VCaP (cell line): ENCODE measurements around the gene ZNF133.
A peak's percentile ranks its signal among the peaks of the same experiment; 100 is the strongest.
"Not testable (repeated sequence)": the region's sequence is repeated elsewhere in the genome, so short reads cannot be mapped to it uniquely, and the experiment has no call there.

Experiments
- H3K27ac ChIP-seq: fragments of 450-650 bp; 2 replicates; pipeline ENCODE4 v1.5.1; 2017
- TF ChIP-seq, protein P1 (sequence below): fragments of 450-650 bp; conservative IDR thresholded peaks from 2 replicates; pipeline ENCODE4 v1.5.1; 2017; ENCODE audit warnings: mild to moderate bottlenecking, moderate library complexity

Gene ZNF133

DNA sequence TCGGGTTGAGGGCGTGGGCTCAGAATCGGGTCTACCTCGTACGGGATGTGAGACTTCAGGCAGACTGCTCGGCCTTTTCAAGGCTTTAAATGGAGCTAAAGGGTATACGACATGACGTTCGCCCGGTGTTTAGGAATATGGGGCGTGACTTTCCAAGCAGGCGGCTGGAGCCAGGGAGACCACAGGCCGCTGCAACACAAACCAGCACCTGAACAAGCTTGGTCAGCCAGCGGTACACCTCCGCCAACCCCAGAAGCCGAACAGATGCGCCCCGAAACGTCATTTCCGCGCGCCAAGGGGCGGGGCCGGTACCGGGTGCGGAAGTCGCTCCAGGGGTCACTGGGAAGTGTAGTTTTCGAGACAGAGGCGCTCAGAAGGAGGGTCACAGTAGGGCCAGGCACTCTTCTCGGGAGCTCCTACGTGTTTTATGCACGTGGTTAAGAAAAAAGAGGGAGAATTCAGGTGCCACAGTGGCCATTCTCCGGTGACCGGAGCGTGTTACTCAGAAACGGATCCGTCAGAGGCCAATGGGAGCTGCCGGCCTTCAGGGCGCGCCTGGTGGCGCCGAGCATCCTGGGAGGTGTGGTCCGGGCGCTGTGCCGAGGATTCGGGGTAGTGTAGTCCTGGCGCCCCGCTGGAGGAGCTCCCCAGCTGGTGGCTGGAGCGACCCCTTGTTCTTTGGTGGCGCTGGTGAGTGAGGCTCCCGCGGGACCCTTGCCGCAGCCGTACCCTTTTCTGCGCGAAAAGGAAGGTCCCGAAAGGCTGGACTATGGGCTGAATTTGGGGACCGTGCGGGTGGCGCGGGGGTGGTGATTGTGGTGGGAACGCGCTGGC is at the start of gene ZNF133:
ZNF133 (plus strand) TSS at position 613 of the 834 bp plus-strand sequence. CDS start 17,160 bp downstream, outside the sequence.
- peak within 1 kb of the TSS; percentile 86 for H3K27ac ChIP-seq
- TF ChIP-seq, protein P1, sequence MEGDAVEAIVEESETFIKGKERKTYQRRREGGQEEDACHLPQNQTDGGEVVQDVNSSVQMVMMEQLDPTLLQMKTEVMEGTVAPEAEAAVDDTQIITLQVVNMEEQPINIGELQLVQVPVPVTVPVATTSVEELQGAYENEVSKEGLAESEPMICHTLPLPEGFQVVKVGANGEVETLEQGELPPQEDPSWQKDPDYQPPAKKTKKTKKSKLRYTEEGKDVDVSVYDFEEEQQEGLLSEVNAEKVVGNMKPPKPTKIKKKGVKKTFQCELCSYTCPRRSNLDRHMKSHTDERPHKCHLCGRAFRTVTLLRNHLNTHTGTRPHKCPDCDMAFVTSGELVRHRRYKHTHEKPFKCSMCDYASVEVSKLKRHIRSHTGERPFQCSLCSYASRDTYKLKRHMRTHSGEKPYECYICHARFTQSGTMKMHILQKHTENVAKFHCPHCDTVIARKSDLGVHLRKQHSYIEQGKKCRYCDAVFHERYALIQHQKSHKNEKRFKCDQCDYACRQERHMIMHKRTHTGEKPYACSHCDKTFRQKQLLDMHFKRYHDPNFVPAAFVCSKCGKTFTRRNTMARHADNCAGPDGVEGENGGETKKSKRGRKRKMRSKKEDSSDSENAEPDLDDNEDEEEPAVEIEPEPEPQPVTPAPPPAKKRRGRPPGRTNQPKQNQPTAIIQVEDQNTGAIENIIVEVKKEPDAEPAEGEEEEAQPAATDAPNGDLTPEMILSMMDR = no peak

DNA sequence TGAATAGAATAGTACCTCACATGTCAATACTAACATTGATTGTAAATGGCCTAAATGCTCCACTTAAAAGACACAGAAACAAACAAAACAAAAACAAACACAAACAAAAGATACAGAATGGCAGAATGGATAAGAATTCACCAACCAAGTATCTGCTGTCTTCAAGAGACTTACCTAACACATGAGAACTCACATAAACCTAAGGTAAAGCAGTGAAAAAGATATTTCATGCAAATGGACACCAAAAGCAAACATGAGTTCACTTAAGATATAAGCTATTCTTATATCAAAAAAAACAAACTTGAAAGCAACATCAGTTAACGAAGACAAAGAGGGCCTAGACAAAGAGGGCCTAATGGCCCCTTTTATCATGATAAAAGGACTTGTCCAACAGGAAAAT is 47.3 kb upstream of the ZNF133 start:
- TF ChIP-seq, protein P1 = no peak
- no peak overlapping the region for H3K27ac ChIP-seq

GRCh38 chr20:18243802-18244201 is 44.5 kb upstream of the ZNF133 start:
- H3K27ac ChIP-seq = no peak overlapping the region
- TF ChIP-seq, protein P1 = no peak

DNA sequence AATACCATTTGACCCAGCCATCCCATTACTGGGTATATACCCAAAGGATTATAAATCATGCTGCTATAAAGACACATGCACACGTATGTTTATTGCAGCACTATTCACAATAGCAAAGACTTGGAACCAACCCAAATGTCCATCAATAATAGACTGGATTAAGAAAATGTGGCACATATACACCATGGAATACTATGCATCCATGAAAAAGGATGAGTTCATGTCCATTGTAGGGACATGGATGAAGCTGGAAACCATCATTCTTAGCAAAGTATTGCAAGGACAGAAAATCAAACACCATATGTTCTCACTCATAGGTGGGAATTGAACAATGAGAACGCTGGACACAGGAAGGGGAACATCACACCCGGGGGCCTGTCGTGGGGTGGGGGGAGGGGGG is 39.8 kb upstream of the ZNF133 start:
- not testable (repeated sequence) for H3K27ac ChIP-seq

DNA sequence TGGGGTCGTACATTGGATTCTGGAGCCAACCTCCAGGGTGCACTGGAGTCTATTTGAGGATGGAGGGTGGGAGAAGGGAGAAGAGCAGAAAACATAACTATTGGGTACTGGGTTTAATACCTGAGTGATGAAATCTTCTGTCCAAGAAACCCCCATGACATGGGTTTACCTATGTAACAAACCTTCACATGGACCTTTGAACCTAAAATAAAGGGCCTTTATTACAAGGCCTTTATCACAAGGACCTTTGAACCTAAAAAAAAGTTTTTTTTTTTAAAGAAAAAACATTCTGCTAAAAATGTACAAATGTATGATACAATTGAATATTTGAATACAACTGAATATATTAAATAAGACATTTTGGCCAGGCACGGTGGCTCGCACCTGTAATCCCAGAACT is 38.1 kb upstream of the ZNF133 start:
- H3K27ac ChIP-seq = no peak overlapping the region
- TF ChIP-seq, protein P1 = no peak

- no peak overlapping the region for H3K27ac ChIP-seq
- TF ChIP-seq, protein P1 = no peak
These were observed 35.5 kb upstream of the ZNF133 start for GRCh38 chr20:18252597-18253451.

GRCh38 chr20:18254615-18255014 is 33.7 kb upstream of the ZNF133 start:
- H3K27ac ChIP-seq = no peak overlapping the region
- TF ChIP-seq, protein P1 = no peak
